DMS53 treated with DMSO at 0.1 percent for 48 hours (cell line): ENCODE measurements around the gene SIAE.

Experiments
- DNase-seq: peaks from one replicate; lab custom pipeline; 2025; ENCODE audit not compliant: unreplicated experiment; lab: John Stamatoyannopoulos, UW

SIAE gene

GRCh38 chr11:124673333-124674167 is at the start of gene SIAE, which contains the start of gene SPA17:
Gene SIAE, minus strand, starts transcription at chr11:124673739. Its CDS starts 31 bp downstream, at chr11:124673708.
Gene SPA17, plus strand, starts transcription at chr11:124673904. Its CDS starts 1,361 bp downstream, at chr11:124675265.
- DNase-seq = peak; percentile 85

- no peak for DNase-seq
Observed at GRCh38 chr11:124722176-124722575, 48.6 kb upstream of the SIAE start.

- DNase-seq = no peak
Observed at GRCh38 chr11:124719534-124719933, 46.0 kb upstream of the SIAE start.

GRCh38 chr11:124718801-124719200 is 45.3 kb upstream of the SIAE start:
- DNase-seq = no peak

- DNase-seq = peak; percentile 13
Observed at GRCh38 chr11:124717786-124718651, 44.5 kb upstream of the SIAE start.

GRCh38 chr11:124717421-124717785 is 43.9 kb upstream of the SIAE start:
- DNase-seq = no peak

GRCh38 chr11:124716591-124716990 is 43.1 kb upstream of the SIAE start:
- DNase-seq = no peak

- DNase-seq = no peak
Observed at GRCh38 chr11:124712392-124712791, 38.9 kb upstream of the SIAE start.

- no peak for DNase-seq
Observed at GRCh38 chr11:124707829-124708228, 34.3 kb upstream of the SIAE start.

- DNase-seq = no peak
Observed at GRCh38 chr11:124700028-124700427, 26.5 kb upstream of the SIAE start.

GRCh38 chr11:124699547-124699946 is 26.0 kb upstream of the SIAE start:
- no peak for DNase-seq

- no peak for DNase-seq
Observed at GRCh38 chr11:124693142-124693541, 19.6 kb upstream of the SIAE start.

- DNase-seq = no peak
Observed at GRCh38 chr11:124682443-124682842, 8.9 kb upstream of the SIAE start.

GRCh38 chr11:124681421-124681820 is 7.9 kb upstream of the SIAE start:
- DNase-seq = no peak

- DNase-seq = no peak
Observed at GRCh38 chr11:124678416-124678815, 4.9 kb upstream of the SIAE start.

- DNase-seq = no peak
Observed at GRCh38 chr11:124676386-124676785, 2.8 kb upstream of the SIAE start.

GRCh38 chr11:124674571-124674970 is 1.0 kb upstream of the SIAE start:
- no peak for DNase-seq

GRCh38 chr11:124674168-124674517 is 604 bp upstream of the SIAE start:
- no peak for DNase-seq

GRCh38 chr11:124672536-124673215 is 863 bp downstream of the SIAE start:
- no peak for DNase-seq

GRCh38 chr11:124670732-124671131 is 2.8 kb downstream of the SIAE start:
- no peak for DNase-seq

GRCh38 chr11:124669193-124669592 is 4.3 kb downstream of the SIAE start:
- peak; percentile 39 for DNase-seq
